ENCODE data around the gene SPINK13.
"Not testable (repeated sequence)": the region's sequence is repeated elsewhere in the genome, so short reads cannot be mapped to it uniquely, and the experiment has no call there.

The SPINK13 gene

GRCh38 chr5:148268566-148268965, at the start of gene SPINK13:
Gene SPINK13 (plus strand): TSS chr5:148268794. CDS start chr5:148270073, 1,279 bp downstream.
- no peak for DNase-seq (ENCODE audit: low spot score)

- no peak for DNase-seq (ENCODE audit: low spot score)
Measured at GRCh38 chr5:148221508-148221907, 47.1 kb upstream of the SPINK13 start.

- DNase-seq (ENCODE audit: low spot score), result no peak
Measured at GRCh38 chr5:148224117-148224742, 44.4 kb upstream of the SPINK13 start.

GRCh38 chr5:148228392-148228984, 40.1 kb upstream of the SPINK13 start:
- DNase-seq (ENCODE audit: low spot score), result no peak

GRCh38 chr5:148229840-148230239, 38.8 kb upstream of the SPINK13 start:
- no peak for DNase-seq (ENCODE audit: low spot score)

- DNase-seq (ENCODE audit: low spot score), result no peak
Measured at GRCh38 chr5:148230240-148230639, 38.4 kb upstream of the SPINK13 start.

GRCh38 chr5:148237785-148238417, 30.7 kb upstream of the SPINK13 start:
- DNase-seq (ENCODE audit: low spot score), result no peak

- no peak for DNase-seq (ENCODE audit: low spot score)
Measured at GRCh38 chr5:148238418-148238794, 30.2 kb upstream of the SPINK13 start, which contains the start of gene MARCOL. Gene MARCOL (plus strand): TSS chr5:148238525. CDS start chr5:148238598, 73 bp downstream.

GRCh38 chr5:148248894-148249293, 19.7 kb upstream of the SPINK13 start:
- no peak for DNase-seq (ENCODE audit: low spot score)

- DNase-seq (ENCODE audit: low spot score), result no peak
Measured at GRCh38 chr5:148255456-148255855, 13.1 kb upstream of the SPINK13 start.

GRCh38 chr5:148259288-148259687, 9.3 kb upstream of the SPINK13 start:
- no peak for DNase-seq (ENCODE audit: low spot score)

GRCh38 chr5:148261221-148261620, 7.4 kb upstream of the SPINK13 start:
- DNase-seq (ENCODE audit: low spot score), result no peak

GRCh38 chr5:148267962-148268361, 632 bp upstream of the SPINK13 start:
- DNase-seq (ENCODE audit: low spot score), result no peak

- not testable (repeated sequence) for DNase-seq (ENCODE audit: low spot score)
Measured at GRCh38 chr5:148275129-148275528, 6.5 kb downstream of the SPINK13 start.

- not testable (repeated sequence) for DNase-seq (ENCODE audit: low spot score)
Measured at GRCh38 chr5:148280893-148281292, 12.3 kb downstream of the SPINK13 start.

GRCh38 chr5:148281336-148281735, 12.7 kb downstream of the SPINK13 start:
- not testable (repeated sequence) for DNase-seq (ENCODE audit: low spot score)

GRCh38 chr5:148290271-148291195, 21.9 kb downstream of the SPINK13 start:
- DNase-seq (ENCODE audit: low spot score), result no peak

GRCh38 chr5:148297731-148298130, 29.1 kb downstream of the SPINK13 start:
- no peak for DNase-seq (ENCODE audit: low spot score)

- DNase-seq (ENCODE audit: low spot score), result no peak
Measured at GRCh38 chr5:148306446-148306845, 37.9 kb downstream of the SPINK13 start.

- no peak for DNase-seq (ENCODE audit: low spot score)
Measured at GRCh38 chr5:148309019-148309418, 40.4 kb downstream of the SPINK13 start.

GRCh38 chr5:148309746-148310145, 41.2 kb downstream of the SPINK13 start:
- DNase-seq (ENCODE audit: low spot score), result no peak

- DNase-seq (ENCODE audit: low spot score), result no peak
Measured at GRCh38 chr5:148311484-148311883, 42.9 kb downstream of the SPINK13 start.
